ENCODE data around the gene TMEM225B.

Gene TMEM225B

DNA sequence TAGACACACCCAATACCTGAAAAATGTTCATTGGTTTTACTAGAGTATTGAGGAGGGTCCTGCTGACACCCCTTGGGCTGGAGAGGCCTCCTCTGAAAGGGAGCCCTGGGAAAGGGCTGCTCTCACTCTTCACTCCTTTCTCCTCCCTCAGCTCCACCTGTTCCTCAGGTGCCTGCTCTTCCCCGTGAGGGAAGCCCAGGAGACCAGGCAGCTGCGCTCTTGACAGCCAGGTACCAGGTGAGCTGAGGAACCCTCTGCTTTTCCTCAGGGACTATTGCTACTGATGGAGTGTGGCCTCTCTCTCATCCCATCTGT, 36.4 kb upstream of the TMEM225B start (continued):
- TF ChIP-seq, protein P1, sequence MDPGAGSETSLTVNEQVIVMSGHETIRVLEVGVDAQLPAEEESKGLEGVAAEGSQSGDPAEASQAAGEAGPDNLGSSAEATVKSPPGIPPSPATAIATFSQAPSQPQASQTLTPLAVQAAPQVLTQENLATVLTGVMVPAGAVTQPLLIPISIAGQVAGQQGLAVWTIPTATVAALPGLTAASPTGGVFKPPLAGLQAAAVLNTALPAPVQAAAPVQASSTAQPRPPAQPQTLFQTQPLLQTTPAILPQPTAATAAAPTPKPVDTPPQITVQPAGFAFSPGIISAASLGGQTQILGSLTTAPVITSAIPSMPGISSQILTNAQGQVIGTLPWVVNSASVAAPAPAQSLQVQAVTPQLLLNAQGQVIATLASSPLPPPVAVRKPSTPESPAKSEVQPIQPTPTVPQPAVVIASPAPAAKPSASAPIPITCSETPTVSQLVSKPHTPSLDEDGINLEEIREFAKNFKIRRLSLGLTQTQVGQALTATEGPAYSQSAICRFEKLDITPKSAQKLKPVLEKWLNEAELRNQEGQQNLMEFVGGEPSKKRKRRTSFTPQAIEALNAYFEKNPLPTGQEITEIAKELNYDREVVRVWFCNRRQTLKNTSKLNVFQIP (CRISPR knock-in tag; IDR thresholded peaks at IDR 0.05; ENCODE audit: borderline replicate concordance, low read depth), result no peak
- no peak for TF ChIP-seq ZNF8 (CRISPR knock-in tag; IDR thresholded peaks at IDR 0.05)
- TF ChIP-seq OSR1 (CRISPR knock-in tag; IDR thresholded peaks at IDR 0.05), result no peak
- TF ChIP-seq ESRRG (CRISPR knock-in tag; IDR thresholded peaks at IDR 0.05), result no peak
- TF ChIP-seq TOX (CRISPR knock-in tag; IDR thresholded peaks at IDR 0.05; ENCODE audit: borderline replicate concordance), result no peak
- no peak for TF ChIP-seq ZNF565 (CRISPR knock-in tag; conservative IDR thresholded peaks at IDR 0.05; ENCODE audit: low read depth)
- TF ChIP-seq, protein P2, sequence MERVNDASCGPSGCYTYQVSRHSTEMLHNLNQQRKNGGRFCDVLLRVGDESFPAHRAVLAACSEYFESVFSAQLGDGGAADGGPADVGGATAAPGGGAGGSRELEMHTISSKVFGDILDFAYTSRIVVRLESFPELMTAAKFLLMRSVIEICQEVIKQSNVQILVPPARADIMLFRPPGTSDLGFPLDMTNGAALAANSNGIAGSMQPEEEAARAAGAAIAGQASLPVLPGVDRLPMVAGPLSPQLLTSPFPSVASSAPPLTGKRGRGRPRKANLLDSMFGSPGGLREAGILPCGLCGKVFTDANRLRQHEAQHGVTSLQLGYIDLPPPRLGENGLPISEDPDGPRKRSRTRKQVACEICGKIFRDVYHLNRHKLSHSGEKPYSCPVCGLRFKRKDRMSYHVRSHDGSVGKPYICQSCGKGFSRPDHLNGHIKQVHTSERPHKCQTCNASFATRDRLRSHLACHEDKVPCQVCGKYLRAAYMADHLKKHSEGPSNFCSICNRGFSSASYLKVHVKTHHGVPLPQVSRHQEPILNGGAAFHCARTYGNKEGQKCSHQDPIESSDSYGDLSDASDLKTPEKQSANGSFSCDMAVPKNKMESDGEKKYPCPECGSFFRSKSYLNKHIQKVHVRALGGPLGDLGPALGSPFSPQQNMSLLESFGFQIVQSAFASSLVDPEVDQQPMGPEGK (CRISPR knock-in tag; IDR thresholded peaks at IDR 0.05; ENCODE audit: borderline replicate concordance), result no peak
- no peak for TF ChIP-seq SNAI2 (CRISPR knock-in tag; IDR thresholded peaks at IDR 0.05)
- TF ChIP-seq TCF4 (CRISPR knock-in tag; IDR thresholded peaks at IDR 0.05; ENCODE audit: borderline replicate concordance), result no peak
- TF ChIP-seq ZNF70 (CRISPR knock-in tag; IDR thresholded peaks at IDR 0.05), result no peak

DNA sequence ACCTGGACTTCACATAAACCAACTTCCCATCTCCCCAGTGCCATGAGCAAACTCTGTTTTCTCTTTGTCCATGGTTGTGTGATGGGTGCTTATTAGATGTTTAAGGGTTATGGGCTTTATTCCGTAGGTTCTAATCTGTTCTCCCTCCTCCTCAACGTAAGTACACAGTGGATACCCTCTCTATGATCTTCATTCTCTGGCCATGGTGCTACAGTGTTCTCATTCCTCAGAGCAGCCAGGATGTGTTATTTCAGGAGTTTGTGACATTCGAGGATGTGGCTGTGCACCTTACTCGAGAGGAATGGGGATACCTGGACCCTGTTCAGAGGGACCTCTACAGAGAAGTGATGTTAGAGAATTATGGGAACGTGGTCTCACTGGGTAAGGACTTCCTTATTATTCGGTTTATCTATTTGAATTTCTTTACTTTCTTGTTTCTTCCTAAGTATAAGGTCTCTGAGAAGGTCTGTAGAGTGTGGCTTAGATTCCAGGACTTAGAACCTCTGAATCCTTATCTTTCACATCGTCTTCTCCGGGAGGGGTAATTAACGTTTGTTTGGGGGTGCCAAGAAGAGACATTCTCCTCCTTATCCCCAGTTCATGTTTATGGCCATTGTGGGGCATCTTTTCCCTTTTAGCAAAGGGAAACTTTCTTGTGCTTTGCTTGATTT, 35.8 kb upstream of the TMEM225B start:
- TF ChIP-seq ZC3H10 (CRISPR knock-in tag; IDR thresholded peaks at IDR 0.05), result no peak
- TF ChIP-seq, protein P2 (CRISPR knock-in tag; IDR thresholded peaks at IDR 0.05; ENCODE audit: borderline replicate concordance), result 0 out of 2 replicates have a peak, but pooled peaks have one; percentile 5
- TF ChIP-seq ZNF565 (CRISPR knock-in tag; conservative IDR thresholded peaks at IDR 0.05; ENCODE audit: low read depth), result no peak
- ATAC-seq, result no peak

DNA sequence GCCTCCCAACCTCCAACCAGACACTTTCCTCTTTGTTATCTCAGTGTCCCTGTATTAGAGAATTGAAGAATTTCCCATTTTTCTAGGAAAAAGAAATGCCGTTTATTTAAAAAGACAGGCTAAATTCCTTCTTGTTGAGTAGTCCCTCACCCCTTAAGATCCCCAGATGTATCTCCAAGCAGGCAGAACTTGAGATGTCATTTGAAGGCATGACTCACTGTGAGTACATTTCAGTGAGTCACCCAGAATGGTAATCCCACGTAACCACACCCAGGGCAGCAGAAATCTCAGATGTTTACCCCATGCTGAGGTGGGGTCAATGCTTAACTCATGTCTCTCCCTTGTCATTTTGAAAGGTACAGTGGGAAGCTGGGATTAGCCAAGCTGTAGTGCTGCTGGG, 35.2 kb upstream of the TMEM225B start:
- ATAC-seq, result peak; percentile 79
- TF ChIP-seq ZFP30 (CRISPR knock-in tag; IDR thresholded peaks at IDR 0.05) (no peak), BACH2 (CRISPR knock-in tag; IDR thresholded peaks at IDR 0.05; ENCODE audit: borderline replicate concordance) (no peak), PPARA (CRISPR knock-in tag; IDR thresholded peaks at IDR 0.05; ENCODE audit: borderline replicate concordance) (no peak), ESRRG (CRISPR knock-in tag; IDR thresholded peaks at IDR 0.05) (no peak), TSHZ2 (CRISPR knock-in tag; IDR thresholded peaks at IDR 0.05) (no peak), TCF4 (CRISPR knock-in tag; IDR thresholded peaks at IDR 0.05; ENCODE audit: borderline replicate concordance) (no peak), ZNF8 (CRISPR knock-in tag; IDR thresholded peaks at IDR 0.05) (no peak), CSRNP3 (CRISPR knock-in tag; IDR thresholded peaks at IDR 0.05) (no peak), RARB (CRISPR knock-in tag; IDR thresholded peaks at IDR 0.05) (peak; percentile 39; the same call in 1 of the 2 replicates), ISL1 (CRISPR knock-in tag; IDR thresholded peaks at IDR 0.05) (peak; percentile 26; the same call in 1 of the 2 replicates), TOX (CRISPR knock-in tag; IDR thresholded peaks at IDR 0.05; ENCODE audit: borderline replicate concordance) (peak; percentile 46; the same call in 1 of the 2 replicates), SNAI2 (CRISPR knock-in tag; IDR thresholded peaks at IDR 0.05) (no peak), ZC3H10 (CRISPR knock-in tag; IDR thresholded peaks at IDR 0.05) (peak; percentile 76; the same call in 1 of the 2 replicates), ZFP3 (CRISPR knock-in tag; IDR thresholded peaks at IDR 0.05) (no peak), CSDC2 (CRISPR knock-in tag; IDR thresholded peaks at IDR 0.05) (peak; percentile 70; the same call in 1 of the 2 replicates), OSR1 (CRISPR knock-in tag; IDR thresholded peaks at IDR 0.05) (no peak)
- TF ChIP-seq, protein P3, sequence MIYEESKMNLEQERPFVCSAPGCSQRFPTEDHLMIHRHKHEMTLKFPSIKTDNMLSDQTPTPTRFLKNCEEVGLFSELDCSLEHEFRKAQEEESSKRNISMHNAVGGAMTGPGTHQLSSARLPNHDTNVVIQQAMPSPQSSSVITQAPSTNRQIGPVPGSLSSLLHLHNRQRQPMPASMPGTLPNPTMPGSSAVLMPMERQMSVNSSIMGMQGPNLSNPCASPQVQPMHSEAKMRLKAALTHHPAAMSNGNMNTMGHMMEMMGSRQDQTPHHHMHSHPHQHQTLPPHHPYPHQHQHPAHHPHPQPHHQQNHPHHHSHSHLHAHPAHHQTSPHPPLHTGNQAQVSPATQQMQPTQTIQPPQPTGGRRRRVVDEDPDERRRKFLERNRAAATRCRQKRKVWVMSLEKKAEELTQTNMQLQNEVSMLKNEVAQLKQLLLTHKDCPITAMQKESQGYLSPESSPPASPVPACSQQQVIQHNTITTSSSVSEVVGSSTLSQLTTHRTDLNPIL (CRISPR knock-in tag; IDR thresholded peaks at IDR 0.05; ENCODE audit: low read depth), result no peak
- TF ChIP-seq, protein P1 (CRISPR knock-in tag; IDR thresholded peaks at IDR 0.05; ENCODE audit: borderline replicate concordance, low read depth), result no peak
- TF ChIP-seq, protein P2 (CRISPR knock-in tag; IDR thresholded peaks at IDR 0.05; ENCODE audit: borderline replicate concordance), result 0 out of 2 replicates have a peak, but pooled peaks have one; percentile 3
